Measurements from ENCODE around the gene GABRR1.

GRCh38 chr6:89251976-89252375, 34.8 kb upstream of the GABRR1 start:
- TF ChIP-seq CTCF (IDR thresholded peaks at IDR 0.05), result no peak
- no peak for TF ChIP-seq POLR2AphosphoS5 (IDR thresholded peaks at IDR 0.05)

Data from breast epithelium (tissue), 3 donors.